ENCODE data around the gene NT5DC1.

Gene NT5DC1

GRCh38 chr6:116239256-116239655 is 138.6 kb downstream of the NT5DC1 start:
- H3K9me3 ChIP-seq (ENCODE audit: control insufficient read depth in 2 of 2, low read length in 2 of 2), result no peaks in the 10 kb centered on the region
- no peak overlapping the region for H3K4me3 ChIP-seq (ENCODE audit: low read length in 2 of 2)
- H3K4me1 ChIP-seq (ENCODE audit: control insufficient read depth, insufficient read depth, low read length), result no peaks in the 10 kb centered on the region
- H3K27me3 ChIP-seq (ENCODE audit: control insufficient read depth in 1 of 2, insufficient read depth in 2 of 2, low read length in 2 of 2), result no peaks in the 10 kb centered on the region
- peaks cover 0 to 6% of the 10 kb centered on the region in 2 donors for H3K36me3 ChIP-seq (ENCODE audit: control insufficient read depth in 2 of 2, insufficient read depth in 2 of 2, low read length in 2 of 2)
- no peak overlapping the region for H3K9ac ChIP-seq (ENCODE audit: low read length in 2 of 2)
- no peak overlapping the region for H3K27ac ChIP-seq (ENCODE audit: low read length)

GRCh38 chr6:116239856-116240255 is 139.2 kb downstream of the NT5DC1 start:
- Histone ChIP-seq H3K27me3 (ENCODE audit: control insufficient read depth in 1 of 2, insufficient read depth in 2 of 2, low read length in 2 of 2) (no peaks in the 10 kb centered on the region), H3K36me3 (ENCODE audit: control insufficient read depth in 2 of 2, insufficient read depth in 2 of 2, low read length in 2 of 2) (peaks cover 0 to 6% of the 10 kb centered on the region in 2 donors), H3K9ac (ENCODE audit: low read length in 2 of 2) (no peak overlapping the region), H3K9me3 (ENCODE audit: control insufficient read depth in 2 of 2, low read length in 2 of 2) (no peaks in the 10 kb centered on the region), H3K4me3 (ENCODE audit: low read length in 2 of 2) (no peak overlapping the region), H3K4me1 (ENCODE audit: control insufficient read depth, insufficient read depth, low read length) (no peaks in the 10 kb centered on the region), H3K27ac (ENCODE audit: low read length) (no peak overlapping the region)

- Histone ChIP-seq H3K4me3 (ENCODE audit: low read length in 2 of 2) (no peak overlapping the region), H3K27ac (ENCODE audit: low read length) (no peak overlapping the region), H3K36me3 (ENCODE audit: control insufficient read depth in 2 of 2, insufficient read depth in 2 of 2, low read length in 2 of 2) (peaks cover 0 to 4% of the 10 kb centered on the region in 2 donors), H3K27me3 (ENCODE audit: control insufficient read depth in 1 of 2, insufficient read depth in 2 of 2, low read length in 2 of 2) (no peaks in the 10 kb centered on the region), H3K9me3 (ENCODE audit: control insufficient read depth in 2 of 2, low read length in 2 of 2) (no peaks in the 10 kb centered on the region), H3K9ac (ENCODE audit: low read length in 2 of 2) (no peak overlapping the region), H3K4me1 (ENCODE audit: control insufficient read depth, insufficient read depth, low read length) (no peaks in the 10 kb centered on the region)
Observed at GRCh38 chr6:116244284-116244683, 143.6 kb downstream of the NT5DC1 start.

GRCh38 chr6:116246089-116246488 is 145.4 kb downstream of the NT5DC1 start:
- Histone ChIP-seq H3K36me3 (ENCODE audit: control insufficient read depth in 2 of 2, insufficient read depth in 2 of 2, low read length in 2 of 2) (peaks cover 0 to 2% of the 10 kb centered on the region in 2 donors), H3K4me1 (ENCODE audit: control insufficient read depth, insufficient read depth, low read length) (peaks cover 7% of the 10 kb centered on the region), H3K9ac (ENCODE audit: low read length in 2 of 2) (no peak overlapping the region), H3K27ac (ENCODE audit: low read length) (no peak overlapping the region), H3K9me3 (ENCODE audit: control insufficient read depth in 2 of 2, low read length in 2 of 2) (no peaks in the 10 kb centered on the region), H3K4me3 (ENCODE audit: low read length in 2 of 2) (no peak overlapping the region), H3K27me3 (ENCODE audit: control insufficient read depth in 1 of 2, insufficient read depth in 2 of 2, low read length in 2 of 2) (no peaks in the 10 kb centered on the region)

GRCh38 chr6:116247285-116247684 is 146.6 kb downstream of the NT5DC1 start:
- no peaks in the 10 kb centered on the region for H3K27me3 ChIP-seq (ENCODE audit: control insufficient read depth in 1 of 2, insufficient read depth in 2 of 2, low read length in 2 of 2)
- H3K4me3 ChIP-seq (ENCODE audit: low read length in 2 of 2), result no peak overlapping the region
- H3K9me3 ChIP-seq (ENCODE audit: control insufficient read depth in 2 of 2, low read length in 2 of 2), result no peaks in the 10 kb centered on the region
- H3K36me3 ChIP-seq (ENCODE audit: control insufficient read depth in 2 of 2, insufficient read depth in 2 of 2, low read length in 2 of 2), result peaks cover 0 to 2% of the 10 kb centered on the region in 2 donors
- no peak overlapping the region for H3K9ac ChIP-seq (ENCODE audit: low read length in 2 of 2)
- no peak overlapping the region for H3K27ac ChIP-seq (ENCODE audit: low read length)
- peaks cover 17% of the 10 kb centered on the region for H3K4me1 ChIP-seq (ENCODE audit: control insufficient read depth, insufficient read depth, low read length)

- Histone ChIP-seq H3K9me3 (ENCODE audit: control insufficient read depth in 2 of 2, low read length in 2 of 2) (no peaks in the 10 kb centered on the region), H3K4me3 (ENCODE audit: low read length in 2 of 2) (no peak overlapping the region), H3K9ac (ENCODE audit: low read length in 2 of 2) (no peak overlapping the region), H3K4me1 (ENCODE audit: control insufficient read depth, insufficient read depth, low read length) (peaks cover 27% of the 10 kb centered on the region), H3K27me3 (ENCODE audit: control insufficient read depth in 1 of 2, insufficient read depth in 2 of 2, low read length in 2 of 2) (no peaks in the 10 kb centered on the region), H3K36me3 (ENCODE audit: control insufficient read depth in 2 of 2, insufficient read depth in 2 of 2, low read length in 2 of 2) (peaks cover 0 to 2% of the 10 kb centered on the region in 2 donors), H3K27ac (ENCODE audit: low read length) (no peak overlapping the region)
Observed at GRCh38 chr6:116248577-116248976, 147.9 kb downstream of the NT5DC1 start.

GRCh38 chr6:116251568-116252384 is 151.1 kb downstream of the NT5DC1 start:
- Histone ChIP-seq H3K9me3 (ENCODE audit: control insufficient read depth in 2 of 2, low read length in 2 of 2) (no peaks in the 10 kb centered on the region), H3K4me3 (ENCODE audit: low read length in 2 of 2) (peak overlapping the region; percentile 96 to 97), H3K4me1 (ENCODE audit: control insufficient read depth, insufficient read depth, low read length) (peaks cover 30% of the 10 kb centered on the region), H3K27me3 (ENCODE audit: control insufficient read depth in 1 of 2, insufficient read depth in 2 of 2, low read length in 2 of 2) (no peaks in the 10 kb centered on the region), H3K27ac (ENCODE audit: low read length) (no peak overlapping the region), H3K9ac (ENCODE audit: low read length in 2 of 2) (no peak overlapping the region), H3K36me3 (ENCODE audit: control insufficient read depth in 2 of 2, insufficient read depth in 2 of 2, low read length in 2 of 2) (no peaks in the 10 kb centered on the region)

- H3K9me3 ChIP-seq (ENCODE audit: control insufficient read depth in 2 of 2, low read length in 2 of 2), result no peaks in the 10 kb centered on the region
- H3K9ac ChIP-seq (ENCODE audit: low read length in 2 of 2), result peak overlapping the region; percentile 91 to 96
- H3K27me3 ChIP-seq (ENCODE audit: control insufficient read depth in 1 of 2, insufficient read depth in 2 of 2, low read length in 2 of 2), result no peaks in the 10 kb centered on the region
- no peaks in the 10 kb centered on the region for H3K36me3 ChIP-seq (ENCODE audit: control insufficient read depth in 2 of 2, insufficient read depth in 2 of 2, low read length in 2 of 2)
- H3K4me3 ChIP-seq (ENCODE audit: low read length in 2 of 2), result peak overlapping the region; percentile 96 to 97
- H3K4me1 ChIP-seq (ENCODE audit: control insufficient read depth, insufficient read depth, low read length), result peaks cover 30% of the 10 kb centered on the region
- H3K27ac ChIP-seq (ENCODE audit: low read length), result peak overlapping the region; percentile 90
Observed at GRCh38 chr6:116253188-116253504, 152.5 kb downstream of the NT5DC1 start.

GRCh38 chr6:116253505-116254296 is 153.0 kb downstream of the NT5DC1 start, which contains the start of gene TSPYL4:
Gene TSPYL4 (minus strand): TSS chr6:116254075. CDS start chr6:116254008, 67 bp downstream.
- Histone ChIP-seq H3K36me3 (ENCODE audit: control insufficient read depth in 2 of 2, insufficient read depth in 2 of 2, low read length in 2 of 2) (no peaks in the 10 kb centered on the region), H3K9ac (ENCODE audit: low read length in 2 of 2) (peak within 1 kb of the TSS; percentile 91 to 96), H3K9me3 (ENCODE audit: control insufficient read depth in 2 of 2, low read length in 2 of 2) (no peaks in the 10 kb centered on the region), H3K27me3 (ENCODE audit: control insufficient read depth in 1 of 2, insufficient read depth in 2 of 2, low read length in 2 of 2) (no peaks in the 10 kb centered on the region), H3K27ac (ENCODE audit: low read length) (peak within 1 kb of the TSS; percentile 90), H3K4me1 (ENCODE audit: control insufficient read depth, insufficient read depth, low read length) (peaks cover 30% of the 10 kb centered on the region), H3K4me3 (ENCODE audit: low read length in 2 of 2) (peak within 1 kb of the TSS; percentile 96 to 97)

- Histone ChIP-seq H3K36me3 (ENCODE audit: control insufficient read depth in 2 of 2, insufficient read depth in 2 of 2, low read length in 2 of 2) (no peaks in the 10 kb centered on the region), H3K4me3 (ENCODE audit: low read length in 2 of 2) (peak overlapping the region; percentile 96 to 97), H3K9ac (ENCODE audit: low read length in 2 of 2) (peak overlapping the region; percentile 91 to 96), H3K27me3 (ENCODE audit: control insufficient read depth in 1 of 2, insufficient read depth in 2 of 2, low read length in 2 of 2) (no peaks in the 10 kb centered on the region), H3K4me1 (ENCODE audit: control insufficient read depth, insufficient read depth, low read length) (peaks cover 30% of the 10 kb centered on the region), H3K27ac (ENCODE audit: low read length) (peak overlapping the region; percentile 90), H3K9me3 (ENCODE audit: control insufficient read depth in 2 of 2, low read length in 2 of 2) (no peaks in the 10 kb centered on the region)
Observed at GRCh38 chr6:116254297-116255056, 153.8 kb downstream of the NT5DC1 start.

All from stomach smooth muscle (tissue), 2 donors.